SK-N-SH (cell line): ENCODE measurements around the gene ASPN.

Experiments used
- GABPA ChIP-seq: IDR thresholded peaks from 2 replicates; pipeline ENCODE4 v1.4.0; 2012; ENCODE audit warnings: low read depth, mild to moderate bottlenecking
- RFX5 ChIP-seq: IDR thresholded peaks from 2 replicates; pipeline ENCODE4 v1.6.1; 2012; ENCODE audit warnings: mild to moderate bottlenecking, improper control_type of control experiment, low read length
- TF ChIP-seq, protein P1 (sequence below): IDR thresholded peaks from 2 replicates; pipeline ENCODE4 v1.4.0; 2012; ENCODE audit warnings: low read depth
- TF ChIP-seq, protein P2 (sequence below): fragments of 200-600 bp; sonication (generic); IDR thresholded peaks from 2 replicates; pipeline ENCODE4 v1.6.1; 2017; ENCODE audit warnings: antibody characterized with exemption, mild to moderate bottlenecking, moderate library complexity
- TF ChIP-seq, protein P3 (sequence below): IDR thresholded peaks from 2 replicates; pipeline ENCODE4 v1.6.1; 2012; ENCODE audit warnings: mild to moderate bottlenecking, low read depth, low read length, moderate library complexity

DNA sequence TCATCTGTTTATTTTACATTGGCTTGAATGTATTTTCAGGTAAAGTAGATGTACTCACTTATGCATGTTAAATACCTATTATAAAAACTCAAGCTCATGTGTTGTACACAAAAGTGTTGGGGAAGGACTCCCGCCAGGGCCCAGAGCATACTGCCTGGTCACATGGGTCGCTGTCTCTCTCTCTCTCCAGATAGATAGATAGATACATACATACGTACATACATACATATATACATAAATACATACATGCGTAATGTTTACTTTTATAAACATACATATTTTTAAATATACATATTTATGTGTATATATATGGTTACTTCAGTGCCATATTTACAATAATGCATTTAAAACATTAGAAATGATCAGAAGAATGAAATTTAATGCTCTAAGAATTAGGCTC is 24.7 kb downstream of the ASPN start:
- TF ChIP-seq, protein P1, sequence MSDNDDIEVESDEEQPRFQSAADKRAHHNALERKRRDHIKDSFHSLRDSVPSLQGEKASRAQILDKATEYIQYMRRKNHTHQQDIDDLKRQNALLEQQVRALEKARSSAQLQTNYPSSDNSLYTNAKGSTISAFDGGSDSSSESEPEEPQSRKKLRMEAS: no peak
- TF ChIP-seq, protein P2, sequence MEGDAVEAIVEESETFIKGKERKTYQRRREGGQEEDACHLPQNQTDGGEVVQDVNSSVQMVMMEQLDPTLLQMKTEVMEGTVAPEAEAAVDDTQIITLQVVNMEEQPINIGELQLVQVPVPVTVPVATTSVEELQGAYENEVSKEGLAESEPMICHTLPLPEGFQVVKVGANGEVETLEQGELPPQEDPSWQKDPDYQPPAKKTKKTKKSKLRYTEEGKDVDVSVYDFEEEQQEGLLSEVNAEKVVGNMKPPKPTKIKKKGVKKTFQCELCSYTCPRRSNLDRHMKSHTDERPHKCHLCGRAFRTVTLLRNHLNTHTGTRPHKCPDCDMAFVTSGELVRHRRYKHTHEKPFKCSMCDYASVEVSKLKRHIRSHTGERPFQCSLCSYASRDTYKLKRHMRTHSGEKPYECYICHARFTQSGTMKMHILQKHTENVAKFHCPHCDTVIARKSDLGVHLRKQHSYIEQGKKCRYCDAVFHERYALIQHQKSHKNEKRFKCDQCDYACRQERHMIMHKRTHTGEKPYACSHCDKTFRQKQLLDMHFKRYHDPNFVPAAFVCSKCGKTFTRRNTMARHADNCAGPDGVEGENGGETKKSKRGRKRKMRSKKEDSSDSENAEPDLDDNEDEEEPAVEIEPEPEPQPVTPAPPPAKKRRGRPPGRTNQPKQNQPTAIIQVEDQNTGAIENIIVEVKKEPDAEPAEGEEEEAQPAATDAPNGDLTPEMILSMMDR: no peak
- no peak for TF ChIP-seq RFX5
- no peak for TF ChIP-seq GABPA
- TF ChIP-seq, protein P3, sequence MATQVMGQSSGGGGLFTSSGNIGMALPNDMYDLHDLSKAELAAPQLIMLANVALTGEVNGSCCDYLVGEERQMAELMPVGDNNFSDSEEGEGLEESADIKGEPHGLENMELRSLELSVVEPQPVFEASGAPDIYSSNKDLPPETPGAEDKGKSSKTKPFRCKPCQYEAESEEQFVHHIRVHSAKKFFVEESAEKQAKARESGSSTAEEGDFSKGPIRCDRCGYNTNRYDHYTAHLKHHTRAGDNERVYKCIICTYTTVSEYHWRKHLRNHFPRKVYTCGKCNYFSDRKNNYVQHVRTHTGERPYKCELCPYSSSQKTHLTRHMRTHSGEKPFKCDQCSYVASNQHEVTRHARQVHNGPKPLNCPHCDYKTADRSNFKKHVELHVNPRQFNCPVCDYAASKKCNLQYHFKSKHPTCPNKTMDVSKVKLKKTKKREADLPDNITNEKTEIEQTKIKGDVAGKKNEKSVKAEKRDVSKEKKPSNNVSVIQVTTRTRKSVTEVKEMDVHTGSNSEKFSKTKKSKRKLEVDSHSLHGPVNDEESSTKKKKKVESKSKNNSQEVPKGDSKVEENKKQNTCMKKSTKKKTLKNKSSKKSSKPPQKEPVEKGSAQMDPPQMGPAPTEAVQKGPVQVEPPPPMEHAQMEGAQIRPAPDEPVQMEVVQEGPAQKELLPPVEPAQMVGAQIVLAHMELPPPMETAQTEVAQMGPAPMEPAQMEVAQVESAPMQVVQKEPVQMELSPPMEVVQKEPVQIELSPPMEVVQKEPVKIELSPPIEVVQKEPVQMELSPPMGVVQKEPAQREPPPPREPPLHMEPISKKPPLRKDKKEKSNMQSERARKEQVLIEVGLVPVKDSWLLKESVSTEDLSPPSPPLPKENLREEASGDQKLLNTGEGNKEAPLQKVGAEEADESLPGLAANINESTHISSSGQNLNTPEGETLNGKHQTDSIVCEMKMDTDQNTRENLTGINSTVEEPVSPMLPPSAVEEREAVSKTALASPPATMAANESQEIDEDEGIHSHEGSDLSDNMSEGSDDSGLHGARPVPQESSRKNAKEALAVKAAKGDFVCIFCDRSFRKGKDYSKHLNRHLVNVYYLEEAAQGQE: no peak
